ENCODE results near the gene NSMF.
A peak's percentile ranks its signal among the peaks of the same experiment; 100 is the strongest.

The NSMF gene

DNA sequence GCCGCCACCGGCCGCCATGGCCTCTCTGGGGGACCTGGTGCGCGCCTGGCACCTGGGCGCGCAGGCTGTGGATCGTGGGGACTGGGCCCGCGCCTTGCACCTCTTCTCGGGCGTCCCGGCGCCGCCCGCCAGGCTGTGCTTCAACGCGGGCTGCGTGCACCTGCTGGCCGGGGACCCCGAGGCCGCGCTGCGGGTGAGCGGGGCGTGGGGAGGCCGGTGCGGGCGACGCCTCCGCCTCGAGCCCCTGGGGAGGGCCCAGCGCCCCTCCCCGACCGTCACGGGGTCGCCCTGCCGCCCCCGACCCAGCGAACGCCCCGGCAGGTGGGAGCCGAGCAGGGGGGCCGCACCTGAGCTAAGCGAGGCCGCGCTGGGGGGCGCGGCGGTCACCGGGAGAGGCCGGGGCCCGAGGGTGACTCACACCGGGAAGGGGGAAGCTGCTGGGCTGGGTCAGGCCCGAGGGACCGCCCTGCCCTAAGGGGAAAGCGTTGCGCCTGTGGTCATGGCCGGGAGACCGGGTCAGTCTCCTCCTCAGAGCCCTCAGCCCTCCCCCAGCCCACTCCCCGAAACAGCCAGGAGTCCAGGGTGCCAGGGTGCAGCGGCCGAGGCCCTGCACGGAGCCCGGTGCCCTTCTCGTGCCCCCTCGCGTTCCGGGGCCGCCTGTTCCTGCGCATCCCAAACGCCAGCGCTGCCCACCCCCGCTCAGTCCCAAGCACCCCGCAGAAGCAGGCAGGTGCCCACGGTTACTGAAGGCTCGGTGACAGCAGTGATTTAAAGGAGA lies 35.4 kb downstream of the NSMF start (continued):
- TF ChIP-seq GLIS1 (tag by site-specific recombination; IDR thresholded peaks at IDR 0.05), result peak; percentile 92
- no peak for TF ChIP-seq OVOL3 (tag by site-specific recombination; IDR thresholded peaks at IDR 0.05)
- TF ChIP-seq ZBTB26 (tag by site-specific recombination; optimal IDR thresholded peaks at IDR 0.05), result no peak
- TF ChIP-seq, protein P1, sequence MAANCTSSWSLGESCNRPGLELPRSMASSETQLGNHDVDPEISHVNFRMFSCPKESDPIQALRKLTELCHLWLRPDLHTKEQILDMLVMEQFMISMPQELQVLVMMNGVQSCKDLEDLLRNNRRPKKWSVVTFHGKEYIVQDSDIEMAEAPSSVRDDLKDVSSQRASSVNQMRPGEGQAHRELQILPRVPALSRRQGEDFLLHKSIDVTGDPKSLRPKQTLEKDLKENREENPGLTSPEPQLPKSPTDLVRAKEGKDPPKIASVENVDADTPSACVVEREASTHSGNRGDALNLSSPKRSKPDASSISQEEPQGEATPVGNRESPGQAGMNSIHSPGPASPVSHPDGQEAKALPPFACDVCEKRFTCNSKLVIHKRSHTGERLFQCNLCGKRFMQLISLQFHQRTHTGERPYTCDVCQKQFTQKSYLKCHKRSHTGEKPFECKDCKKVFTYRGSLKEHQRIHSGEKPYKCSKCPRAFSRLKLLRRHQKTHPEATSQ (tag by site-specific recombination; IDR thresholded peaks at IDR 0.05), result no peak
- TF ChIP-seq ZNF544 (tag by site-specific recombination; IDR thresholded peaks at IDR 0.05), result no peak
- peak; percentile 68 for TF ChIP-seq GLIS2 (tag by site-specific recombination; IDR thresholded peaks at IDR 0.05)
- TF ChIP-seq GFI1B (tag by site-specific recombination; IDR thresholded peaks at IDR 0.05), result no peak
- no peak for TF ChIP-seq ZNF112 (tag by site-specific recombination; IDR thresholded peaks at IDR 0.05)
- no peak for TF ChIP-seq PRDM6 (tag by site-specific recombination; IDR thresholded peaks at IDR 0.05)
- no peak for TF ChIP-seq ZNF324 (tag by site-specific recombination; IDR thresholded peaks at IDR 0.05)
- TF ChIP-seq SALL2 (tag by site-specific recombination; IDR thresholded peaks at IDR 0.05; ENCODE audit: borderline replicate concordance), result no peak
- TF ChIP-seq KLF1 (tag by site-specific recombination; IDR thresholded peaks at IDR 0.05), result peak; percentile 82
- TF ChIP-seq, protein P2, sequence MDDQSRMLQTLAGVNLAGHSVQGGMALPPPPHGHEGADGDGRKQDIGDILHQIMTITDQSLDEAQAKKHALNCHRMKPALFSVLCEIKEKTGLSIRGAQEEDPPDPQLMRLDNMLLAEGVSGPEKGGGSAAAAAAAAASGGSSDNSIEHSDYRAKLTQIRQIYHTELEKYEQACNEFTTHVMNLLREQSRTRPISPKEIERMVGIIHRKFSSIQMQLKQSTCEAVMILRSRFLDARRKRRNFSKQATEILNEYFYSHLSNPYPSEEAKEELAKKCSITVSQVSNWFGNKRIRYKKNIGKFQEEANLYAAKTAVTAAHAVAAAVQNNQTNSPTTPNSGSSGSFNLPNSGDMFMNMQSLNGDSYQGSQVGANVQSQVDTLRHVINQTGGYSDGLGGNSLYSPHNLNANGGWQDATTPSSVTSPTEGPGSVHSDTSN (CRISPR knock-in tag; IDR thresholded peaks at IDR 0.05), result 0 out of 2 replicates have a peak, but pooled peaks have one; percentile 21
- no peak for TF ChIP-seq HOXA7 (CRISPR knock-in tag; IDR thresholded peaks at IDR 0.05; ENCODE audit: borderline replicate concordance)
- peak; percentile 26; the same call in 1 of the 2 replicates for TF ChIP-seq ZBTB20 (tag by site-specific recombination; IDR thresholded peaks at IDR 0.05)
- TF ChIP-seq, protein P3, sequence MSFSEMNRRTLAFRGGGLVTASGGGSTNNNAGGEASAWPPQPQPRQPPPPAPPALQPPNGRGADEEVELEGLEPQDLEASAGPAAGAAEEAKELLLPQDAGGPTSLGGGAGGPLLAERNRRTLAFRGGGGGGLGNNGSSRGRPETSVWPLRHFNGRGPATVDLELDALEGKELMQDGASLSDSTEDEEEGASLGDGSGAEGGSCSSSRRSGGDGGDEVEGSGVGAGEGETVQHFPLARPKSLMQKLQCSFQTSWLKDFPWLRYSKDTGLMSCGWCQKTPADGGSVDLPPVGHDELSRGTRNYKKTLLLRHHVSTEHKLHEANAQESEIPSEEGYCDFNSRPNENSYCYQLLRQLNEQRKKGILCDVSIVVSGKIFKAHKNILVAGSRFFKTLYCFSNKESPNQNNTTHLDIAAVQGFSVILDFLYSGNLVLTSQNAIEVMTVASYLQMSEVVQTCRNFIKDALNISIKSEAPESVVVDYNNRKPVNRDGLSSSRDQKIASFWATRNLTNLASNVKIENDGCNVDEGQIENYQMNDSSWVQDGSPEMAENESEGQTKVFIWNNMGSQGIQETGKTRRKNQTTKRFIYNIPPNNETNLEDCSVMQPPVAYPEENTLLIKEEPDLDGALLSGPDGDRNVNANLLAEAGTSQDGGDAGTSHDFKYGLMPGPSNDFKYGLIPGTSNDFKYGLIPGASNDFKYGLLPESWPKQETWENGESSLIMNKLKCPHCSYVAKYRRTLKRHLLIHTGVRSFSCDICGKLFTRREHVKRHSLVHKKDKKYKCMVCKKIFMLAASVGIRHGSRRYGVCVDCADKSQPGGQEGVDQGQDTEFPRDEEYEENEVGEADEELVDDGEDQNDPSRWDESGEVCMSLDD (tag by site-specific recombination; IDR thresholded peaks at IDR 0.05), result peak; percentile 52; the same call in 1 of the 2 replicates
- TF ChIP-seq ZNF776 (tag by site-specific recombination; IDR thresholded peaks at IDR 0.05; ENCODE audit: borderline replicate concordance), result no peak
- no peak for TF ChIP-seq ZSCAN23 (tag by site-specific recombination; IDR thresholded peaks at IDR 0.05)
- no peak for TF ChIP-seq ZNF223 (tag by site-specific recombination; IDR thresholded peaks at IDR 0.05)
- TF ChIP-seq, protein P4, sequence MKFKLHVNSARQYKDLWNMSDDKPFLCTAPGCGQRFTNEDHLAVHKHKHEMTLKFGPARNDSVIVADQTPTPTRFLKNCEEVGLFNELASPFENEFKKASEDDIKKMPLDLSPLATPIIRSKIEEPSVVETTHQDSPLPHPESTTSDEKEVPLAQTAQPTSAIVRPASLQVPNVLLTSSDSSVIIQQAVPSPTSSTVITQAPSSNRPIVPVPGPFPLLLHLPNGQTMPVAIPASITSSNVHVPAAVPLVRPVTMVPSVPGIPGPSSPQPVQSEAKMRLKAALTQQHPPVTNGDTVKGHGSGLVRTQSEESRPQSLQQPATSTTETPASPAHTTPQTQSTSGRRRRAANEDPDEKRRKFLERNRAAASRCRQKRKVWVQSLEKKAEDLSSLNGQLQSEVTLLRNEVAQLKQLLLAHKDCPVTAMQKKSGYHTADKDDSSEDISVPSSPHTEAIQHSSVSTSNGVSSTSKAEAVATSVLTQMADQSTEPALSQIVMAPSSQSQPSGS (tag by site-specific recombination; IDR thresholded peaks at IDR 0.05; ENCODE audit: low read depth), result no peak
- peak; percentile 60 for TF ChIP-seq HIC1 (tag by site-specific recombination; IDR thresholded peaks at IDR 0.05)
- TF ChIP-seq ZNF302 (tag by site-specific recombination; IDR thresholded peaks at IDR 0.05; ENCODE audit: low read depth), result no peak
- TF ChIP-seq, protein P5, sequence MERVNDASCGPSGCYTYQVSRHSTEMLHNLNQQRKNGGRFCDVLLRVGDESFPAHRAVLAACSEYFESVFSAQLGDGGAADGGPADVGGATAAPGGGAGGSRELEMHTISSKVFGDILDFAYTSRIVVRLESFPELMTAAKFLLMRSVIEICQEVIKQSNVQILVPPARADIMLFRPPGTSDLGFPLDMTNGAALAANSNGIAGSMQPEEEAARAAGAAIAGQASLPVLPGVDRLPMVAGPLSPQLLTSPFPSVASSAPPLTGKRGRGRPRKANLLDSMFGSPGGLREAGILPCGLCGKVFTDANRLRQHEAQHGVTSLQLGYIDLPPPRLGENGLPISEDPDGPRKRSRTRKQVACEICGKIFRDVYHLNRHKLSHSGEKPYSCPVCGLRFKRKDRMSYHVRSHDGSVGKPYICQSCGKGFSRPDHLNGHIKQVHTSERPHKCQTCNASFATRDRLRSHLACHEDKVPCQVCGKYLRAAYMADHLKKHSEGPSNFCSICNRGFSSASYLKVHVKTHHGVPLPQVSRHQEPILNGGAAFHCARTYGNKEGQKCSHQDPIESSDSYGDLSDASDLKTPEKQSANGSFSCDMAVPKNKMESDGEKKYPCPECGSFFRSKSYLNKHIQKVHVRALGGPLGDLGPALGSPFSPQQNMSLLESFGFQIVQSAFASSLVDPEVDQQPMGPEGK (tag by site-specific recombination; IDR thresholded peaks at IDR 0.05), result peak; percentile 35; the same call in 1 of the 2 replicates

Data from HEK293 (cell line).